Karpas-422 (cell line): ENCODE results near the gene LRRC66. TPM values are rescaled to one million over a fixed set of nuclear protein-coding genes. Genes with fewer than 3 reads are reported as not detected.

Source experiments
- DNase-seq: peaks from one replicate; pipeline ENCODE4 v3.0.0-alpha.2; 2015
- H2AFZ ChIP-seq: fragments of 200-600 bp; sonication (generic); 2 replicates; pipeline ENCODE4 v1.6.1; 2014; ENCODE audit warnings: antibody characterized with exemption, low read length, mixed read lengths
- H3K27ac ChIP-seq: fragments of 200-600 bp; sonication (generic); 2 replicates; pipeline ENCODE4 v1.5.1; 2014; ENCODE audit warnings: mild to moderate bottlenecking, low read length, moderate library complexity
- H3K27me3 ChIP-seq: fragments of 200-600 bp; sonication (generic); 2 replicates; pipeline ENCODE4 v1.6.1; 2014; ENCODE audit warnings: low read length, mixed read lengths
- H3K36me3 ChIP-seq: fragments of 200-600 bp; sonication (generic); 2 replicates; pipeline ENCODE4 v1.6.1; 2014; ENCODE audit warnings: low read length, mixed read lengths; ENCODE audit not compliant: insufficient read depth
- H3K4me1 ChIP-seq: fragments of 200-600 bp; sonication (generic); 2 replicates; pipeline ENCODE4 v1.6.1; 2014; ENCODE audit warnings: mild to moderate bottlenecking, low read length, mixed read lengths
- H3K4me2 ChIP-seq: fragments of 200-600 bp; sonication (generic); 2 replicates; pipeline ENCODE4 v1.6.1; 2014; ENCODE audit warnings: low read length, low read depth, mild to moderate bottlenecking; ENCODE audit not compliant: poor library complexity, severe bottlenecking
- H3K4me3 ChIP-seq: fragments of 200-600 bp; sonication (generic); 2 replicates; pipeline ENCODE4 v1.5.1; 2014; ENCODE audit warnings: mild to moderate bottlenecking, antibody characterized with exemption, low read length, mixed read lengths
- H3K79me2 ChIP-seq: fragments of 200-600 bp; sonication (generic); 2 replicates; pipeline ENCODE4 v1.6.1; 2014; ENCODE audit warnings: mild to moderate bottlenecking, low read length, mixed read lengths
- H3K9ac ChIP-seq: fragments of 200-600 bp; sonication (generic); 2 replicates; pipeline ENCODE4 v1.6.0; 2014; ENCODE audit warnings: low read length
- H3K9me2 ChIP-seq: fragments of 200-600 bp; sonication (generic), shearing (Covaris generic); replicated peaks from 2 replicates; pipeline ENCODE4 v1.6.0; 2014; ENCODE audit warnings: mild to moderate bottlenecking, low read length, moderate library complexity; ENCODE audit not compliant: insufficient read depth
- H3K9me3 ChIP-seq: fragments of 300-700, 200-600 bp; sonication (generic); 2 replicates; pipeline ENCODE4 v1.6.1; 2014; ENCODE audit warnings: low read length, mixed read lengths
- H4K20me1 ChIP-seq: fragments of 200-600 bp; sonication (generic); 2 replicates; pipeline ENCODE4 v1.6.1; 2014; ENCODE audit warnings: mild to moderate bottlenecking, antibody characterized with exemption, low read length, low read depth; ENCODE audit not compliant: insufficient read depth
- total RNA-seq: library from RNA; depleted of rRNA; stranded (reverse); fragments of >200 nt; shearing (Covaris generic); gene quantifications from 2 replicates; pipeline ENCODE4 v1.2.3, GENCODE V29; 2014; ENCODE audit warnings: low replicate concordance

The LRRC66 gene
- total RNA-seq, 1 experiment from 2014 or later, result 0.07 TPM

GRCh38 chr4:52051213-52051614 lies 31.1 kb upstream of the LRRC66 start, which contains the start of gene SPATA18:
Gene SPATA18 (plus strand): TSS chr4:52051304. CDS start chr4:52051705, 401 bp downstream.
- DNase-seq, result peak; percentile 59
- Histone ChIP-seq H4K20me1 (no peaks in the 10 kb centered on the region), H3K4me2 (peak within 1 kb of the TSS; percentile 77), H3K9ac (peak within 1 kb of the TSS; percentile 51), H3K9me3 (no peaks in the 10 kb centered on the region), H3K27me3 (no peaks in the 10 kb centered on the region), H3K4me1 (peaks cover 31% of the 10 kb centered on the region), H3K79me2 (no peaks in the 10 kb centered on the region), H3K4me3 (peak within 1 kb of the TSS; percentile 65), H3K9me2 (no peaks in the 10 kb centered on the region), H3K27ac (no peak within 1 kb of the TSS), H3K36me3 (no peaks in the 10 kb centered on the region), H2AFZ (peak within 1 kb of the TSS; percentile 69)

GRCh38 chr4:52049266-52049665 lies 29.1 kb upstream of the LRRC66 start:
- H3K27me3 ChIP-seq, result no peaks in the 10 kb centered on the region
- peaks cover 31% of the 10 kb centered on the region for H3K4me1 ChIP-seq
- no peaks in the 10 kb centered on the region for H3K9me2 ChIP-seq
- H4K20me1 ChIP-seq, result no peaks in the 10 kb centered on the region
- no peaks in the 10 kb centered on the region for H3K79me2 ChIP-seq
- no peaks in the 10 kb centered on the region for H3K36me3 ChIP-seq
- no peak overlapping the region for H3K27ac ChIP-seq
- H3K9me3 ChIP-seq, result no peaks in the 10 kb centered on the region
- no peak overlapping the region for H3K9ac ChIP-seq
- DNase-seq, result no peak
- no peak overlapping the region for H3K4me3 ChIP-seq
- H3K4me2 ChIP-seq, result no peak overlapping the region
- no peak overlapping the region for H2AFZ ChIP-seq

GRCh38 chr4:52045028-52045427 lies 24.9 kb upstream of the LRRC66 start:
- Histone ChIP-seq H2AFZ (no peak overlapping the region), H3K79me2 (no peaks in the 10 kb centered on the region), H3K27ac (no peak overlapping the region), H3K4me2 (no peak overlapping the region), H3K36me3 (no peaks in the 10 kb centered on the region), H3K27me3 (0 out of 2 replicates have a peak, but pooled peaks cover 3% of the 10 kb centered on the region), H3K9me2 (no peaks in the 10 kb centered on the region), H3K9ac (no peak overlapping the region), H4K20me1 (no peaks in the 10 kb centered on the region), H3K9me3 (no peaks in the 10 kb centered on the region), H3K4me1 (peaks cover 6% of the 10 kb centered on the region), H3K4me3 (no peak overlapping the region)
- DNase-seq, result no peak

GRCh38 chr4:52038103-52038912 lies 18.1 kb upstream of the LRRC66 start, which contains the start of gene SGCB:
Gene SGCB (minus strand): TSS chr4:52038299. CDS start chr4:52038259, 40 bp downstream.
- no peaks in the 10 kb centered on the region for H3K36me3 ChIP-seq
- H3K9me3 ChIP-seq, result no peaks in the 10 kb centered on the region
- H2AFZ ChIP-seq, result peak within 1 kb of the TSS; percentile 95
- H3K4me3 ChIP-seq, result peak within 1 kb of the TSS; percentile 73
- peak within 1 kb of the TSS; percentile 67 for H3K27ac ChIP-seq
- H3K27me3 ChIP-seq, result 0 out of 2 replicates have a peak, but pooled peaks cover 3% of the 10 kb centered on the region
- H3K9ac ChIP-seq, result peak within 1 kb of the TSS; percentile 80
- H3K4me2 ChIP-seq, result peak within 1 kb of the TSS; percentile 97
- DNase-seq, result peak; percentile 88
- peaks cover 33% of the 10 kb centered on the region for H3K4me1 ChIP-seq
- no peaks in the 10 kb centered on the region for H3K9me2 ChIP-seq
- H4K20me1 ChIP-seq, result no peaks in the 10 kb centered on the region
- peaks cover 41% of the 10 kb centered on the region for H3K79me2 ChIP-seq

GRCh38 chr4:52037689-52038102 lies 17.5 kb upstream of the LRRC66 start:
- Histone ChIP-seq H3K4me3 (peak overlapping the region; percentile 73), H3K27ac (peak overlapping the region; percentile 67), H3K4me2 (peak overlapping the region; percentile 97), H3K36me3 (no peaks in the 10 kb centered on the region), H4K20me1 (no peaks in the 10 kb centered on the region), H3K27me3 (0 out of 2 replicates have a peak, but pooled peaks cover 3% of the 10 kb centered on the region), H3K9me2 (no peaks in the 10 kb centered on the region), H3K4me1 (peaks cover 33% of the 10 kb centered on the region), H3K79me2 (peaks cover 47% of the 10 kb centered on the region), H3K9ac (peak overlapping the region; percentile 80), H3K9me3 (no peaks in the 10 kb centered on the region), H2AFZ (peak overlapping the region; percentile 72; the same call in 1 of the 2 replicates)
- DNase-seq, result peak; percentile 86

- Histone ChIP-seq H3K4me1 (peaks cover 33% of the 10 kb centered on the region), H3K36me3 (no peaks in the 10 kb centered on the region; the same call in 1 of the 2 replicates), H3K9ac (peak overlapping the region; percentile 80), H2AFZ (0 out of 2 replicates have a peak overlapping the region, but pooled peaks have one; percentile 72), H3K9me2 (no peaks in the 10 kb centered on the region), H3K4me2 (peak overlapping the region; percentile 97), H3K79me2 (peaks cover 54% of the 10 kb centered on the region), H3K27me3 (0 out of 2 replicates have a peak, but pooled peaks cover 3% of the 10 kb centered on the region), H3K9me3 (no peaks in the 10 kb centered on the region), H4K20me1 (no peaks in the 10 kb centered on the region), H3K4me3 (peak overlapping the region; percentile 73), H3K27ac (peak overlapping the region; percentile 67)
- DNase-seq, result no peak
Measured at GRCh38 chr4:52036886-52037530, 16.8 kb upstream of the LRRC66 start.

GRCh38 chr4:52035190-52035589 lies 15.0 kb upstream of the LRRC66 start:
- Histone ChIP-seq H3K9me2 (no peaks in the 10 kb centered on the region), H3K27me3 (no peaks in the 10 kb centered on the region), H3K27ac (0 out of 2 replicates have a peak overlapping the region, but pooled peaks have one; percentile 67), H3K36me3 (peaks cover 3% of the 10 kb centered on the region; the same call in 1 of the 2 replicates), H3K9ac (no peak overlapping the region), H3K79me2 (peaks cover 67% of the 10 kb centered on the region), H3K4me1 (peaks cover 33% of the 10 kb centered on the region), H3K4me2 (no peak overlapping the region), H3K4me3 (no peak overlapping the region), H4K20me1 (no peaks in the 10 kb centered on the region), H2AFZ (no peak overlapping the region), H3K9me3 (no peaks in the 10 kb centered on the region)
- no peak for DNase-seq

GRCh38 chr4:52032005-52032404 lies 11.8 kb upstream of the LRRC66 start:
- no peak for DNase-seq
- Histone ChIP-seq H3K9me2 (no peaks in the 10 kb centered on the region), H2AFZ (no peak overlapping the region), H3K4me2 (no peak overlapping the region), H3K4me1 (peaks cover 22% of the 10 kb centered on the region), H3K36me3 (peaks cover 18% of the 10 kb centered on the region), H3K9ac (no peak overlapping the region), H3K27me3 (no peaks in the 10 kb centered on the region), H4K20me1 (no peaks in the 10 kb centered on the region), H3K79me2 (peaks cover 59% of the 10 kb centered on the region), H3K9me3 (no peaks in the 10 kb centered on the region), H3K4me3 (no peak overlapping the region), H3K27ac (no peak overlapping the region)
